Measurements from ENCODE around the gene CELF4. TPM values are rescaled to one million over a fixed set of nuclear protein-coding genes. Genes with fewer than 3 reads are reported as not detected.

The CELF4 gene
- total RNA-seq, 1 experiment from 2014 or later, result not detected

DNA sequence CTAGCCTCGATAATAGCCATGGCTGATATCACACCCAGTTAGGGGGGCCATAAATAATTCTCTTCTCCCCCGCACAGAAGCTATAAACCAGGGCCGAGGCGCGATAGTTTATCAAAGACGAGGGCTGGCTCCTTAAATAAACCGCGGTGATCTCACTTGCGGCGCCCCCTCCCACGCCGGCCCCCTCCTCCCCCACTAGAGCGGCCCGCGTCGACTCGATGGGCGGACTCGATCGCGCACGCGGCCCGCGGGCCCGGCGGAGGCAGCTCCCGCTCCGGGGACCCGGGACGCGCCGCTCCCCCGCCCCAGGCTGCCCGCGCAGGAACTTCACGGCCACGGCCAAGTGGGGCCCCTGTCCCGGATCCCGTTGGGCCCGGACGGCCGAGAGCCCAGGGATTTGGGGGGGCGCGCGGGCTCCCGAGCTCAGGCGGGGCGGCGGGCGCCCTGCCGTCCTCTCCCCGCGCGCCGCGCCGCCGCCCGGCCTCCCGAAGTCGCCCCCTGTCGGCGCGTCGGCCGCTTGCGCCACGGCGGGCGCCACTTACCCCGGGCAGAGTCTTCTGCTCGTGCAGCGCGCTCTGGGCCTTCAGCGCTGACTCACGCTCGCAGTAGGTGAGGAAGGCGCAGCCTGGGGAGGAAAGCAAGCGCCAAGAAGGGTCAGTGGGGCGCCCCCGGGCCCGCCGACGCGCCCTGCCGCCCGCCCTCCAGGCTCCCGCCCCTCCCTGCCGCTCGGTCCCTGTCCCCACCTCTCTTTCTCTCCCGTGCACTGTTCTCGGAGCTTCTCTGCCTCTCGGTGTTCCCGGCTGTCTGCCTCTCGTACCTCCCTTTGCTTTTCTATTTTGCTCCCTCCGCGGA is 80.4 kb downstream of the CELF4 start:
- Histone ChIP-seq H3K4me1 (replicated peaks) (no peaks in the 10 kb centered on the region), H3K4me3 (no peak overlapping the region), H3K27me3 (replicated peaks) (peaks cover 13% of the 10 kb centered on the region), H3K36me3 (no peaks in the 10 kb centered on the region), H3K27ac (no peak overlapping the region), H3K9me3 (replicated peaks) (no peaks in the 10 kb centered on the region)
- no peak for DNase-seq (ENCODE audit: low read depth in 1 of 2, low spot score in 2 of 2)

DNA sequence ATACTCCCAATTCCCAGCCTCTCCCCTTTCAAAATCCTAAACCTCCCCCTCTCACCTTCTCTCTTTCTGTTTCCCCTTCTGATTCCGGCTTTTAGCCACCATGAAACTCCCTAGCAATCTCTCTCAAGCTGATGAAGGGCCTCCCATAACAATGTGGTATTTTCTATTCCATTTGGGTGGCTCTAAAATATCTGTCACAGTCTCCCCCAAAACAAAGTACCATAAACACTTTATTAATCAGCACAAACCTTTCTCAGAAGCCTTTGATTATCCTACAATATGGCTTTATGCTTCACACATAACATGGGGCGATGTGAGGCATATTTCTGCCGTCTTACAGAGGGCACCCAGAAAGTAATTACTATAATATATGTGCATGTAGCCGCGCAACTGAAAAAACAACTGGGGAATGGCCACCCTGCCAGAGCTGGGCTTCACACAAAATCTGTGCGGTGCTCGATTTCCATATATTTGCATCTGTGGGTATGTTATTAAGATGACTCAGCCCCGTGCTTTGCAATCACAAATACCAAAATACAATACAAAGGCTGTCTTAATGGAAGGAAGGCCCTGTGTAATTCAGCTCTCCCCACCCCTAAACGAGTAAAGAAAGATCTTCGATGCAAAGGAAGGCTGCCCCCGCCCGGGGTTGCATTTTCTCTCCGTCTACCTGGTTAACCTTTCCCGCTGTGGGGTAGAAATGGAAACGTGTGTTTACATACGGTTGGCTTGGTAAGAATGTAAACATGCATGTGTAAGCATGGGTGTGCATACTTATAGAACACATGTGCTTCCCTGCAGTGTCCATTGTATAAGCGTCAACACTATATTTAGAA is 81.4 kb downstream of the CELF4 start:
- Histone ChIP-seq H3K4me3 (no peak overlapping the region), H3K4me1 (replicated peaks) (no peaks in the 10 kb centered on the region), H3K36me3 (no peaks in the 10 kb centered on the region), H3K27ac (no peak overlapping the region), H3K27me3 (replicated peaks) (peaks cover 9% of the 10 kb centered on the region; the same call in 1 of the 2 replicates), H3K9me3 (replicated peaks) (no peaks in the 10 kb centered on the region)
- DNase-seq (ENCODE audit: low read depth in 1 of 2, low spot score in 2 of 2), result no peak

DNA sequence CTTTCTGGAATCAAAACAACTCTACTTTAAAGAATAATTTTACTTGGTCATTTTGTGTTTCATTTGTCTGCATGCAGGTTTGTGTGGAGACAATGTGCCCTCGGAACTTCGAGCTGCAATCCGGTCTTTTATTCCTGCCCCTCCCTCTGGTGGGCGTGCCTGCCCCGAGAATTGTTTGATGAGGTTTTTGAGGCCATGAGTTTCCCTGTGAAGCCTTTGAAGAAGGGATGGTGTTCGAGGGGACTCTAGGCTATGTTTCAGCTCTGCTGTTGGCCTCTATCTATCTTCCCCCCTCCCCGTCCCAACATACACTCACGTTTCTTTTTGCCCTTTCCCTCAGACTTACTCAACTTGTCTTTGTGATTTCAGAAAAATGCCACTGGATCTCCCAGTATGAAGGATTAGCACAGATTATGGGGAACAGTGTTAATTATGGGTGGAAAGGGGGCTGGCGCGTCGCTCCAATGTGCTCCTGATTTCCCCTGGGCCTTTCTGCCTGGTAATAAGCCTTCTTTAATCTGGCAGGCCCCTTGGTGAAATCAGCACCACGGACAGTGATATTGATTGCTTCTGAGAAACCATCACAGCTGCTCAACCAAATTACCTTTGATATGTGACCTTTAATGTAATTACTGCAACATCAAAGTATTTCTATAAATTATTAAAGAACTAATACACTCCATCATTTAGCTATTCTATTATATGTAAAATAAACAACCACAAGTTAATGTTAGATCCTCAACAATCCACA is 82.2 kb downstream of the CELF4 start:
- Histone ChIP-seq H3K4me3 (no peak overlapping the region), H3K27ac (no peak overlapping the region), H3K27me3 (replicated peaks) (0 out of 2 replicates have a peak, but pooled peaks cover 4% of the 10 kb centered on the region), H3K36me3 (no peaks in the 10 kb centered on the region), H3K4me1 (replicated peaks) (no peaks in the 10 kb centered on the region), H3K9me3 (replicated peaks) (no peaks in the 10 kb centered on the region)
- DNase-seq (ENCODE audit: low read depth in 1 of 2, low spot score in 2 of 2), result no peak

DNA sequence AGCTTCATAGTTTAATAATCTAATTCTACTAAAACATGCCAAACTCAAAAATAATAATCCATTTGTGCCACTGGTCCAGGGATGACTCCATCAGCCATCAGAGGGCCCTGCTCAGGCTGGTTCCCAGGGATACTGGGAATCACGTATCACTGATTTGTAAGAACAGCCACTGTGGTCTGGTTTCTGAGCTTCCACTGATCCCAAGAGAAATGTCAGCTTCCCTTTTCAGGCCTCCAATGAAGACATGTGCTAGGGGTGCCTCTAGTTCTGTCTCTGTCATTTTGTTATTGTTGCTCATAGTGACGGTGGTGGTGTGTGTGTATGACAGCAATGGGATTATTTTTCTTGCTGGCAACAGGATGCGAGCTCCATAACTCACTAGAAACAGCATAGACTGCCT is 83.2 kb downstream of the CELF4 start:
- no peaks in the 10 kb centered on the region for H3K27me3 ChIP-seq (replicated peaks)
- H3K4me3 ChIP-seq, result no peak overlapping the region
- no peaks in the 10 kb centered on the region for H3K36me3 ChIP-seq
- no peak for DNase-seq (ENCODE audit: low read depth in 1 of 2, low spot score in 2 of 2)
- H3K4me1 ChIP-seq (replicated peaks), result no peaks in the 10 kb centered on the region
- no peak overlapping the region for H3K27ac ChIP-seq
- H3K9me3 ChIP-seq (replicated peaks), result no peaks in the 10 kb centered on the region

DNA sequence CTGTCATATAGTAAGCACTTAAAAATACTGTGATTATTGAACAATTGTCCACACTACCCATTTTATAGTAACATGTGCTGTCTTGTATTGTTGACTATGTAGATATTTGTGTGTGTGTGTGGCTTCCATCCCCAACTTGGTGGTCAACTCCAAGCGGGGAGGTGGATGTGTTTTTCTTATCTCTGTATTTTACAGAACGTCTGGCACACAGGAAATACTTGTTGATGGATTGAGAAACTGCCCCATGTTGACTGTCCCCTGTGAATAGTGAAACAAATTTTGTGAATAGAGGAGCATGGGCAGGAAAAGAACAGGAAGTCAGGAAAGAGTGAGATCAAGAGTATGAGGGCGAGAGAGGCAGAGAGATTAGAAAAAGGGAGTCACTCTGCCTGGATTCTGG is 83.6 kb downstream of the CELF4 start:
- no peaks in the 10 kb centered on the region for H3K9me3 ChIP-seq (replicated peaks)
- no peak for DNase-seq (ENCODE audit: low read depth in 1 of 2, low spot score in 2 of 2)
- H3K36me3 ChIP-seq, result no peaks in the 10 kb centered on the region
- no peaks in the 10 kb centered on the region for H3K4me1 ChIP-seq (replicated peaks)
- no peak overlapping the region for H3K27ac ChIP-seq
- no peaks in the 10 kb centered on the region for H3K27me3 ChIP-seq (replicated peaks)
- H3K4me3 ChIP-seq, result no peak overlapping the region

- no peak for DNase-seq (ENCODE audit: low read depth in 1 of 2, low spot score in 2 of 2)
- no peaks in the 10 kb centered on the region for H3K27me3 ChIP-seq (replicated peaks)
Measured at GRCh38 chr18:37481491-37481890, 84.1 kb downstream of the CELF4 start.

DNA sequence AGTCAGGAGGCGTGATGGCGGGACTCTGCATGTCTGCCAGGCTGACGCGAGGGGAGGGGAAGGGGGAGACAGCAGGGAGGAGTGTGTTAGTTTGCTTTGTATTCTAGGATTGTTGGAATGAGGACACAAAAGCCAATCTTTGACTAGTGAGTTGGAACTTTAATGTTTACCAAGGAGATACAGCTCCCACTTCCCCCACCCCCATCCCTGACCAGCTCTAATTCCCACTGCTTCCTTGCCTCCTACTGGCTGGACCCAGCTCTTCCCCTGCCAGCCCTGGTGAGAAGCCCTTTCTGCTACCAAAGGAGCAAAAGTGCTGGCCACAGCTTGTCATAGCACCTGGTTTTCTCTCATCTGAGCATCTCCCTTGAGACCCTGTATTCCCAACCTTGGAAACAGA is 84.5 kb downstream of the CELF4 start:
- Histone ChIP-seq H3K4me3 (no peak overlapping the region), H3K36me3 (no peaks in the 10 kb centered on the region), H3K9me3 (replicated peaks) (no peaks in the 10 kb centered on the region), H3K27ac (no peak overlapping the region), H3K4me1 (replicated peaks) (no peaks in the 10 kb centered on the region), H3K27me3 (replicated peaks) (no peaks in the 10 kb centered on the region)
- no peak for DNase-seq (ENCODE audit: low read depth in 1 of 2, low spot score in 2 of 2)

More at GRCh38 chr18:37481491-37481890, 84.1 kb downstream of the CELF4 start:
- H3K27ac ChIP-seq, result no peak overlapping the region
- no peaks in the 10 kb centered on the region for H3K36me3 ChIP-seq
- H3K4me1 ChIP-seq (replicated peaks), result no peaks in the 10 kb centered on the region
- no peak overlapping the region for H3K4me3 ChIP-seq
- no peaks in the 10 kb centered on the region for H3K9me3 ChIP-seq (replicated peaks)

GRCh38 chr18:37476611-37477295 is 88.8 kb downstream of the CELF4 start:
- no peaks in the 10 kb centered on the region for H3K27me3 ChIP-seq (replicated peaks)

GRCh38 chr18:37476182-37476581 is 89.4 kb downstream of the CELF4 start:
- no peaks in the 10 kb centered on the region for H3K36me3 ChIP-seq
- DNase-seq (ENCODE audit: low read depth in 1 of 2, low spot score in 2 of 2), result no peak
- no peaks in the 10 kb centered on the region for H3K27me3 ChIP-seq (replicated peaks)
- no peak overlapping the region for H3K4me3 ChIP-seq
- H3K9me3 ChIP-seq (replicated peaks), result no peaks in the 10 kb centered on the region
- H3K27ac ChIP-seq, result no peak overlapping the region
- no peaks in the 10 kb centered on the region for H3K4me1 ChIP-seq (replicated peaks)

More at GRCh38 chr18:37476611-37477295, 88.8 kb downstream of the CELF4 start:
- Histone ChIP-seq H3K27ac (no peak overlapping the region), H3K4me3 (no peak overlapping the region), H3K36me3 (no peaks in the 10 kb centered on the region), H3K9me3 (replicated peaks) (no peaks in the 10 kb centered on the region), H3K4me1 (replicated peaks) (no peaks in the 10 kb centered on the region)
- DNase-seq (ENCODE audit: low read depth in 1 of 2, low spot score in 2 of 2), result no peak

DNA sequence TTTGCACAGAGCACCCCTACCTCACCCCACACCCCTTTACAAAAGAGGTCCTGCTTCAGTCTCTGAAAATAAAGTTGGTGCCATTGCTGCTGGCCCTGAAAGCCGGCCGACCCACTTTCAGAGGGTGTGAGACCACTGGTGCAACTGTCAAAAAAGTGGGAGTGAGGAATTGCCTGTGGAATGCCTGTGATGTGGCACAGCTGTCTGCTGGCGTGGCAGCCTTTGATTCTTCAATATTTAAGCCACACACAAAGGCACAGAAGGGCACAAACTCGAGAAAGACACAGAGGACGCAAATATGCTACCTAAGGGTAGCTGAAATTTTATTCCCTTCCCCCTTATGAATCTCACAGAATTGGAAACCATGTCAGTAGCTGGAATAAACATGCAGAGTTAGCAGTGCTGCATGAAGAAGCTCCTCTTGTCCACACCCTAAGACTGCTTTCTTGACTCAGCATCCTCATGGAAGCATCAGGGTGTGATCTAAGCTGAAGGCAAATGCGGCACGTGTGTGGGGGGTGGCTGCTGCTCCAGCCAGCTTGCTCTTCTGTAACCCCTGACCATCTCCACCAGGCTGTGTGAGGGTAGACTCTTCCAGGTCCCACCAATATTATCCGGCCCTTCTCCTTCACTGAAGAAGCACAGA is 92.3 kb downstream of the CELF4 start:
- H3K36me3 ChIP-seq, result no peaks in the 10 kb centered on the region

DNA sequence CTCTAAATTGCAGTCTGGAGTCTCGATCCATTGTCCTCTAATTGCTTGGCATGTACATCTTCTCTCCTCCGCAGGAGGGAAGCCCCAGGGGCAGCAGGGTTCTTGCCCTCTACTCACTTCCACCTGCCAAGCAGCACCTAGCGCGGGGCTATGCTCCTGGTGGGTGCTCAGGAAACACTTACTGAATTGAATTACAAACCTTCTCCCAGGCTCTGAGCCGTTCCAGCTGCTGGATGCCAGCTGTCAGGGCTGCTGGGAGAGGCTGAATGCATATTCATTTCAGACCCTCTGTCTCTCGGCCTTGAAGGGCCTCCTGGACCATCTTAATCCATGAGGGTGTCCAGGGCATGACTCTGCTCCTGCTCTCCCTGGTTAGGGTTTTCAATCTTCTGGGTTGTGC is 94.0 kb downstream of the CELF4 start:
- H3K4me3 ChIP-seq, result no peak overlapping the region
- no peak for DNase-seq (ENCODE audit: low read depth in 1 of 2, low spot score in 2 of 2)
- no peaks in the 10 kb centered on the region for H3K27me3 ChIP-seq (replicated peaks)
- no peaks in the 10 kb centered on the region for H3K36me3 ChIP-seq
- H3K9me3 ChIP-seq (replicated peaks), result no peaks in the 10 kb centered on the region
- no peaks in the 10 kb centered on the region for H3K4me1 ChIP-seq (replicated peaks)
- no peak overlapping the region for H3K27ac ChIP-seq

More for the DNA sequence above, 92.3 kb downstream of the CELF4 start:
- H3K27ac ChIP-seq, result no peak overlapping the region
- H3K27me3 ChIP-seq (replicated peaks), result no peaks in the 10 kb centered on the region
- H3K4me1 ChIP-seq (replicated peaks), result no peaks in the 10 kb centered on the region
- no peaks in the 10 kb centered on the region for H3K9me3 ChIP-seq (replicated peaks)
- no peak overlapping the region for H3K4me3 ChIP-seq
- no peak for DNase-seq (ENCODE audit: low read depth in 1 of 2, low spot score in 2 of 2)

DNA sequence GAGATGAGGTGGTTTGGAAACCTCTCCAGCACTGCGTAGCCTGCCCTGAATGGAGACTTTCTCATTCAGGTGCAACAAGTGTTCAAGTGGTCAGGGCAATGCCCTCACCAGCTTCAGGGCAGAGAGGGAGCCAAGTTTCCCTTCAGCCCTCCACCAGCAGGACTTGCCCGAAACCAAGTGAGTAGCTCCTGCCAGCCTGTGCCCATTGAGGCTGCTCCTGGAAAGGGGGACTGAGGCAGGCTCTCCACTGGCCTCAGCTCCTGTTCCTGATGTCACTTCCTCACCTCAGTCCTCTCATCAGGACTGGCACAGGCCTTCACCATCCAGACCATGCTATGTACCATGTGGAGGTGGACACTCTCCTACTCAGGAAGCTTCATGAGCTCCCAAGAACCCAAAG is 94.6 kb downstream of the CELF4 start:
- H3K36me3 ChIP-seq, result no peaks in the 10 kb centered on the region

More for the DNA sequence above, 94.6 kb downstream of the CELF4 start:
- H3K4me3 ChIP-seq, result no peak overlapping the region
- H3K27ac ChIP-seq, result no peak overlapping the region
- no peaks in the 10 kb centered on the region for H3K27me3 ChIP-seq (replicated peaks)
- no peak for DNase-seq (ENCODE audit: low read depth in 1 of 2, low spot score in 2 of 2)
- no peaks in the 10 kb centered on the region for H3K9me3 ChIP-seq (replicated peaks)
- no peaks in the 10 kb centered on the region for H3K4me1 ChIP-seq (replicated peaks)

Data from SJSA1 (cell line).